Tibial nerve (tissue), 4 donors: ENCODE measurements around the gene SBNO2. TPM values are rescaled to one million over a fixed set of nuclear protein-coding genes. Genes with fewer than 3 reads are reported as not detected.

ENCODE experiments used
- DNase-seq, 2 donors: peaks; one replicate each; pipeline ENCODE4 v3.0.0-alpha.2; 2019; ENCODE audit warnings: low spot score in 2 of 2
- H3K27ac ChIP-seq, 4 donors: fragments of 200-600 bp; sonication (generic) in 3 of 4; one replicate each; pipeline ENCODE4 v1.5.1; 2017 to 2019; ENCODE audit warnings: mild to moderate bottlenecking in 1 of 4
- H3K27me3 ChIP-seq, 2 donors: fragments of 200-600 bp; sonication (generic) in 1 of 2; one replicate each; pipeline versions ENCODE4 v1.5.1 to v1.6.0; 2017 to 2019
- H3K36me3 ChIP-seq, 3 donors: fragments of 200-600 bp; sonication (generic); one replicate each; pipeline ENCODE4 v1.5.1; 2018 to 2019
- H3K4me1 ChIP-seq, 4 donors: fragments of 200-600 bp; sonication (generic) in 3 of 4; one replicate each; pipeline ENCODE4 v1.5.1; 2017 to 2019
- H3K4me3 ChIP-seq, 4 donors: fragments of 200-600 bp; sonication (generic) in 3 of 4; one replicate each; pipeline ENCODE4 v1.5.1; 2017 to 2019; ENCODE audit warnings: mild to moderate bottlenecking in 1 of 4, moderate library complexity in 1 of 4
- H3K9me3 ChIP-seq, 4 donors: fragments of 200-600 bp; sonication (generic) in 3 of 4; one replicate each; pipeline ENCODE4 v1.5.1; 2017 to 2019
- EP300 ChIP-seq, 2 donors: sonication (generic); formaldehyde crosslinking; IDR thresholded peaks; one replicate each; pipeline ENCODE4 v1.6.1; 2017; ENCODE audit warnings: antibody characterized with exemption in 2 of 2, mild to moderate bottlenecking in 1 of 2
- POLR2A ChIP-seq, 2 donors: fragments of 450-650 bp; IDR thresholded peaks; one replicate each; pipeline ENCODE4 v1.6.1; 2017; ENCODE audit warnings: antibody characterized with exemption in 2 of 2, mild to moderate bottlenecking in 2 of 2, moderate library complexity in 2 of 2
- WGBS, 2 donors: methylation state at CpG; one replicate each; pipeline ENCODE4 v1.1.5; 2018; 5-methylcytosine and 5-hydroxymethylcytosine counted together
- total RNA-seq, 4 donors: library from RNA; depleted of rRNA; stranded (reverse); fragments of >200 nt; gene quantifications; one replicate each; pipeline ENCODE4 v1.1.0, GENCODE V29; 2016
- TF ChIP-seq, protein P1 (sequence below), 5 experiments: fragments of 200-600 bp in 3 of 5; fragments of 450-650 bp in 2 of 5; sonication (generic) in 3 of 5; IDR thresholded peaks; one replicate each; pipeline ENCODE4 v1.5.1; 2016 to 2019; ENCODE audit warnings: antibody characterized with exemption in 5 of 5, mild to moderate bottlenecking in 3 of 5, moderate library complexity in 2 of 5

Gene SBNO2
- total RNA-seq, 4 donors from 2014 or later, result 26.6 to 105 (median 39.3) TPM

DNA sequence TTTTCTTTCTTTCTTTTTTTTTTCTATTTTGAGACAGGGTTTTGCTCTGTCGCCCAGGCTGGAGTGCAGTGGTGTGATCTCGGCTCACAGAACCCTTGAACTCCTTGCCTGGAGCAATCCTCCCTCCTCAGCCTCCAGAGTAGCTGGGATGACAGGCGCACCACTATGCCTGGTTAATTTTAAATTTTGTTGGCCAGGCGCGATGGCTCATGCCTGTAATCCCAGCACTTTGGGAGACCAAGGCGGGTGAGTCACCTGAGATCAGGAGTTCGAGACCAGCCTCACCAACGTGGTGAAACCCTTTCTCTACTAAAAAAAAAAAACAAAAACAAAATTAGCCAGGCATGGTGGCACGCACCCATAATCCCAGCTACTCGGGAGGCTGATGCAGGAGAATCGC is 8.7 kb upstream of the SBNO2 start:
- Histone ChIP-seq H3K4me3 (no peak overlapping the region), H3K27me3 (no peaks in the 10 kb centered on the region), H3K4me1 (peaks cover 0 to 14% (median 7%) of the 10 kb centered on the region in 4 donors), H3K9me3 (no peaks in the 10 kb centered on the region), H3K27ac (no peak overlapping the region), H3K36me3 (no peaks in the 10 kb centered on the region)
- WGBS, 2 donors, result 80 to 91% methylated on average over 11 of the region's 11 CpGs
- no peak for DNase-seq
- TF ChIP-seq, protein P1, sequence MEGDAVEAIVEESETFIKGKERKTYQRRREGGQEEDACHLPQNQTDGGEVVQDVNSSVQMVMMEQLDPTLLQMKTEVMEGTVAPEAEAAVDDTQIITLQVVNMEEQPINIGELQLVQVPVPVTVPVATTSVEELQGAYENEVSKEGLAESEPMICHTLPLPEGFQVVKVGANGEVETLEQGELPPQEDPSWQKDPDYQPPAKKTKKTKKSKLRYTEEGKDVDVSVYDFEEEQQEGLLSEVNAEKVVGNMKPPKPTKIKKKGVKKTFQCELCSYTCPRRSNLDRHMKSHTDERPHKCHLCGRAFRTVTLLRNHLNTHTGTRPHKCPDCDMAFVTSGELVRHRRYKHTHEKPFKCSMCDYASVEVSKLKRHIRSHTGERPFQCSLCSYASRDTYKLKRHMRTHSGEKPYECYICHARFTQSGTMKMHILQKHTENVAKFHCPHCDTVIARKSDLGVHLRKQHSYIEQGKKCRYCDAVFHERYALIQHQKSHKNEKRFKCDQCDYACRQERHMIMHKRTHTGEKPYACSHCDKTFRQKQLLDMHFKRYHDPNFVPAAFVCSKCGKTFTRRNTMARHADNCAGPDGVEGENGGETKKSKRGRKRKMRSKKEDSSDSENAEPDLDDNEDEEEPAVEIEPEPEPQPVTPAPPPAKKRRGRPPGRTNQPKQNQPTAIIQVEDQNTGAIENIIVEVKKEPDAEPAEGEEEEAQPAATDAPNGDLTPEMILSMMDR (IDR thresholded peaks at IDR 0.05), result no peak
- TF ChIP-seq EP300 (IDR thresholded peaks at IDR 0.05), result no peak
- no peak for TF ChIP-seq POLR2A (IDR thresholded peaks at IDR 0.05)

DNA sequence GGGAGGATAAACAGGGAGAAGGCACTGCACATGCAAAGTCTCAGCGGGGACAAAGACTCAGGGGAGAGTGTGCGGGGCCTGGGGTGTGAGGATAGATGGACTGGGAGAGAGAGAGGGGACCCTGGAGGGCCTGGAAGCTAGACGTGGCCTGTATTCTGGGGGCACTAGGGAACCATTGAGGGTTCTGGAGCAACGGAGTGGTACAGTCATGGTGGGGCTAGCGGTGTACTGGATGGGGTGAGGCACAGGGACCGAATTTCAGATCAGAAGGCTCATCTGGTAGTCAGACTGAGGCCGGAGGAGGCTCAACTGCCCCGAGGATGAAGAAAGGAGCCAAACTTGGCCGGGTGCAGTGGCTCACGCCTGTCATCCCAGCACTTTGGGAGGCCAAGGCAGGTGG is 8.0 kb upstream of the SBNO2 start:
- no peak for DNase-seq
- Histone ChIP-seq H3K4me3 (no peak overlapping the region), H3K9me3 (no peaks in the 10 kb centered on the region), H3K36me3 (no peaks in the 10 kb centered on the region), H3K27ac (no peak overlapping the region), H3K4me1 (peaks cover 0 to 21% (median 7%) of the 10 kb centered on the region in 4 donors), H3K27me3 (no peaks in the 10 kb centered on the region)
- 90 to 91% methylated on average over 10 of the region's 10 CpGs for WGBS, 2 donors
- TF ChIP-seq, protein P1 (IDR thresholded peaks at IDR 0.05), result no peak
- TF ChIP-seq POLR2A (IDR thresholded peaks at IDR 0.05) (no peak), EP300 (IDR thresholded peaks at IDR 0.05) (no peak)

DNA sequence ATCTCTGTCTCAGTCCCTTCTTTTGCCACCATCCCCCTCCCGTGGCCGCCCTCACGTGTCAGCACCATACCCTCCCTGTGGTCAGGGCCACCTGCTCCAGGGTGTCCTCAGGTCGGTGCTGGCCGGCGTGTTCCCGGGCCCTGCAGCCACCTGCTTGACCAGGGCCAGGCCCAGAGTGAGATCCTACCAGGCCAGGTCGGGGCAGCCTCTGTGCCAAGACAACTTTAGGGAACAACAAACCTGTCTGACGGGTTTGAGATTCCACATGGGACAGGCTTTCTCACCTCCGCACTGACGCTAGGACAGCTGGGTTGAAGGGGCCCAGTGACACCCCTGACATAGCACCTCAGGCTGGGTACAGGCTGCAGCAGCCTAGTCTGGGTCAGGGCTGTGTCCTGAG is 7.5 kb upstream of the SBNO2 start:
- Histone ChIP-seq H3K27me3 (no peaks in the 10 kb centered on the region), H3K4me3 (no peak overlapping the region), H3K9me3 (no peaks in the 10 kb centered on the region), H3K36me3 (no peaks in the 10 kb centered on the region), H3K4me1 (peaks cover 0 to 25% (median 9%) of the 10 kb centered on the region in 4 donors), H3K27ac (no peak overlapping the region)
- TF ChIP-seq POLR2A (IDR thresholded peaks at IDR 0.05) (no peak), EP300 (IDR thresholded peaks at IDR 0.05) (no peak)
- TF ChIP-seq, protein P1 (IDR thresholded peaks at IDR 0.05), result no peak
- 86 to 87% methylated on average over 11 of the region's 11 CpGs for WGBS, 2 donors
- DNase-seq, result no peak

DNA sequence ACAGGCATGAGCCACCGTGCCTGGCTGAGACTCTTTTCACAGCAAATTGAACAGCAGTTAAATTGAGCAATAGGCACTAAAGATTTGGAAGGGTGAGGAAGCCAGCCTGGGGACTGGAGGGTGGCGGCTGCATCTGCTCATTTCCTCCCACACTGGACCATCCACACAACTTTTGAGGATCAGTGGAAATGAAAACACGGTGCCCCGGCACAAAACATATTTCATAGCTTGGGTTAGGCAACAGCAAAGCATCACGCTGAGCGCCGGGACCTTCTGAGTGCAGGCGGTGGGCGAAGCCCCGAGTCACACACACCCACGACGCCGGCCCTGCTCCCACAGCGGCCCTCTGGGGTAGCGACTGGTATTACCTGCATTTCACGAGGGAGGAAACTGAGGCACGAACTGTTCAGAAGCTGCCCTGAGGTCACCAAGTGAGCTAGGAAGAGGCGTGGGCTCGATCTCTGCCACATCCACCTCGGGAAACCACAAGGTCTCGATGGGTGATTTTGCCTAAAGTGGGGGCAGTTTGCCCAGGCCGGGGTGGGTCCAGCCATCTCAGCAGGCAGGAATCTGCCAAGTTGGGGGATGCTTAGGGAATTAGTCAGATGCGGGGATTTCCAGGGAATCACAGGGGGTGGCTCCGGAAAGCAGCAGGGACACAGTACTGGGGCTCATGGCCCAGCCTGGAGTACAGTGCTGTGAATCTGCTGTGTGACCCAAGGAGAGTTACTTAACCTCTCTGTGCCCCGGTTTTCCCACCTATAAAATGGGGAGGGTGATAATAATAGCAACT is 3.5 kb upstream of the SBNO2 start:
- 40 to 53% methylated on average over 25 of the region's 25 CpGs for WGBS, 2 donors
- Histone ChIP-seq H3K27ac (peak overlapping the region; percentile 24 to 75 (median 54)), H3K36me3 (no peaks in the 10 kb centered on the region), H3K27me3 (no peaks in the 10 kb centered on the region), H3K4me3 (no peak overlapping the region), H3K4me1 (peaks cover 0 to 39% (median 13%) of the 10 kb centered on the region in 4 donors), H3K9me3 (no peaks in the 10 kb centered on the region)
- TF ChIP-seq EP300 (IDR thresholded peaks at IDR 0.05), result peak in 1 of 2 donors; percentile 36
- TF ChIP-seq, protein P1 (IDR thresholded peaks at IDR 0.05), result peak in 1 of 5 experiments; percentile 28
- TF ChIP-seq POLR2A (IDR thresholded peaks at IDR 0.05), result no peak
- no peak for DNase-seq

DNA sequence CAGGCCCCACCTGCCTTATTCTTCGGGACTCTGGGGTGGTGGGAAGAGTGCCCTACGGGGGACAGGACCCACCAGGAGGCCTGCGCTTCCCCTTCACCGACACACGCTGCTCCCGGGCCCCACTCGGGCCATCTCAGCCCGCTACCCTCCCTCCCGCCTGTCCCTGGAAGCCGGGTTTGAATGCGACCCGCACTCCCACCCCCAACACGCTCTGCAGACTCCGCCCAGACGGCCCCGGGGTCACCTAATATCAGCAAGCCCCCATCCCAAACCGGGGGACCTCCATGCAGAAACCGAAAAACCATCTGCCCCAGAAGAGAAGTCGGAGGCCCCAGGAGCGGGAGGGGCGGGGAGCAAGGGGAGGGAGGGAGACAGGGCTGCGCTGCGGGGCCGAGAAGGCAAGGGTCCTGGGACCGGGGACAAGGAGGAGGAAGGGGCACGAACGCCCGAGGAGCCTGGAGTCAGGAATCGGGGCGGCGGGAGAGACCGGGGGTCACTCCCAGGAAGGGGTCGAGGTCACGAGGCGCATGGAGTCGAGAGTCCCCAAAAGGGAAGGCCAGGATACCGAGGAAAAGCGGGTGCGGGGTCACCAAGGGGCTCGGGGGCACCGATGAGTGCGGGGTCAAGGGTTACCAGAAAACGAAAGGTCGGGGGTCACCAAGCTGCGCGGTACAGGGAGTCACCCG is 766 bp downstream of the SBNO2 start:
- H3K4me3 ChIP-seq, result peak overlapping the region; percentile 68 to 97 (median 88)
- no peaks in the 10 kb centered on the region for H3K27me3 ChIP-seq
- TF ChIP-seq POLR2A (IDR thresholded peaks at IDR 0.05), result no peak
- TF ChIP-seq, protein P1 (IDR thresholded peaks at IDR 0.05), result no peak
- no peak for TF ChIP-seq EP300 (IDR thresholded peaks at IDR 0.05)
- H3K4me1 ChIP-seq, result peaks cover 0 to 73% (median 37%) of the 10 kb centered on the region in 4 donors
- peaks cover 0 to 9% (median 0%) of the 10 kb centered on the region in 3 donors for H3K36me3 ChIP-seq
- H3K9me3 ChIP-seq, result no peaks in the 10 kb centered on the region
- no peak for DNase-seq
- 1 to 3% methylated on average over 47 of the region's 47 CpGs for WGBS, 2 donors
- H3K27ac ChIP-seq, result peak overlapping the region; percentile 94 to 99 (median 96)
